GM21367 (cell line): ENCODE results near the gene KIFC1.

ENCODE experiments used
- ATAC-seq: cut with Tn5 transposase; IDR thresholded peaks from one replicate; pipeline ENCODE4 v1.9.1; 2021; ENCODE audit not compliant: unreplicated experiment

Gene KIFC1

DNA sequence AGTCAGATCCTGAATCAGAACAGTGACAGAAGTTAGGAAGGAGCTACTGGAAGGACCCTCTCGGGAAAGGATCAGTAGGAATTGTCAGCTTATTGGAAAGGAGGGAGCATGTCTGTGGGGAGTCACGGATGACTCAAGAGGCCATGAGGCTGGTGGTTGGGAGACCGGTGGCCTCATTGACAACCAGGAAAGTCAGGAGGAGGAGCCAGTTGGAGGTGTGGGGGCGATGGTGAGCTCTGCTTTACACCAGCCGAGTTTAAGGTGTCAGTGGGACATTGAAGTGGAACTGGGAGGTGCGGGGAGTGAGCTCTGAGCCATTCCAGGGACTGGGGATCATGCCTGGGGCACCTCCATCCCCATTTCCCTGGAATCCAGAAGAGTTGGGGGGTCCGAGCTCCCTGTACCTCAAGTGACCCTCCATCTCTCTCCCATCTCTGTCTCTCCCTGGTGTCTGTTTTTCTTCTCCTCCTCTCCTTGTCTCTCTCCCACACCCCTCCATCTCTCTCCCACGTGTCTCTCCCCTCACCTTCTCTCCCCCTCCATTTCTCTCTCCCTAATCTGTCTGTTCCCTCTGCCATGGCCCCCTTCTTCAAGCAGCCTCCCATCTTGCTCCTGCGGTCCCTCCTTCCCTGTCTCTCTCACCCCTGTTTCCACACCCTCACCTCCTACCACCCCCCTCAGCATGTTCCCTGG lies 48.5 kb downstream of the KIFC1 start:
- ATAC-seq = no peak

DNA sequence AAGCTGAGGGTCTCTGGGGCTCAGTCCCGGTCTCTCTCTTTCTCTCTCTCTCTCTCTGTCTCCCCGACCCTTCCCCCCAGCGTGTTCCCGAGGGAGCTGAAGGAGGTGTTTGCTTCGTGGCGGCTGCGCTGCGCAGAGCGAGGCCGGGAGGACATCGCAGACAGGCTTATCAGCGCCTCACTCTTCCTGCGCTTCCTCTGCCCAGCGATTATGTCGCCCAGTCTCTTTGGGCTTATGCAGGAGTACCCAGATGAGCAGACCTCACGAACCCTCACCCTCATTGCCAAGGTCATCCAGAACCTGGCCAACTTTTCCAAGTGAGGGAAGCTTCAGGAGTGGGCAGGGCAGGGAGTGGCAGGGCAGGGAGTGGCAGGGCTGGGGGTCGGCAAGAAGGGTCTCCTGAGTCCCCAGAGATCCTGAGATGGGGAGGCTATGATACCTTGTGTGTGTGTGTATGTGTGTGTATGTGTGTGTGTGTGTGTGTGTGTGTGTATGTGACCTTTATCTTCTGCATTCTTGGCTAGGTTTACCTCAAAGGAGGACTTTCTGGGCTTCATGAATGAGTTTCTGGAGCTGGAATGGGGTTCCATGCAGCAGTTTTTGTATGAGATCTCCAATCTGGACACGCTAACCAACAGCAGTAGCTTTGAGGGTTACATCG lies 49.2 kb downstream of the KIFC1 start:
- no peak for ATAC-seq

DNA sequence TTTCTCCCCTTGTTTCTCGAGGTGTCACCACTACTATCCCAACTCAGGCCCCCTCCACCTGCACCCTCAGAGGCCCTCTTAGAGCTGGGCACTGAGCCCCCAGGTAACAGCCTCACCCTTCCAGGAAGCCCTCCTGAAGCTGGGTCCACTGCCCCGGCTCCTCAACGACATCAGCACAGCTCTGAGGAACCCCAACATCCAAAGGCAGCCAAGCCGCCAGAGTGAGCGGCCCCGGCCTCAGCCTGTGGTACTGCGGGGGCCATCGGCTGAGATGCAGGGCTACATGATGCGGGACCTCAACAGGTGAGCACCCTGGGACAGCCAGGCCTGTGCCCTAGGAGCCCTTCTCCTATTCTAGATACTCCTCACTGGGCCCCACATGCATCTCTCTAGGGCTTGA lies 49.8 kb downstream of the KIFC1 start:
- no peak for ATAC-seq

DNA sequence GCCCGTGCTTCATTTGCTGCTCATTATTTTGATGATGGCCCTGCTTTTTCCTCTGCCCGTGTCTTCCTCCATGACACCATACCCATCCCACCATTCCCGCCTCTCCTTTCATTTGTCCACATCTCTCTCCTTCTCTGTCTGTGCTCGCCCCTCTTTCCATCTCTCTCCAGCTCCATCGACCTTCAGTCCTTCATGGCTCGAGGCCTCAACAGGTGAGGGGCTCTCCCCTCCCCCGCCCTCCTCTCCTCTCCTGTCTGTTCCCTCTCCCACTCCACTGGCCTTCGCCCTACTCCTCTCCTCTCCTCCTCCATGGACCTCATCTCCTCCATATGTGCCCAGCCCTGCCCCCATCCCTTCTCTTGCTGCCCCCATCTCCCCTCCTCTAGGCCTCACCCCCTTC lies 50.7 kb downstream of the KIFC1 start:
- no peak for ATAC-seq

DNA sequence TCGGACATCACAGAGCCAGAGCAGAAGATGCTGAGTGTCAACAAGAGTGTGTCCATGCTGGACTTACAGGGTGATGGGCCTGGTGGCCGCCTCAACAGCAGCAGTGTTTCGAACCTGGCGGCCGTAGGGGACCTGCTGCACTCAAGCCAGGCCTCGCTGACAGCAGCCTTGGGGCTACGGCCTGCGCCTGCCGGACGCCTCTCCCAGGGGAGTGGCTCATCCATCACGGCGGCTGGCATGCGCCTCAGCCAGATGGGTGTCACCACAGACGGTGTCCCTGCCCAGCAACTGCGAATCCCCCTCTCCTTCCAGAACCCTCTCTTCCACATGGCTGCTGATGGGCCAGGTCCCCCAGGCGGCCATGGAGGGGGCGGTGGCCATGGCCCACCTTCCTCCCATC lies 51.4 kb downstream of the KIFC1 start:
- ATAC-seq = no peak

DNA sequence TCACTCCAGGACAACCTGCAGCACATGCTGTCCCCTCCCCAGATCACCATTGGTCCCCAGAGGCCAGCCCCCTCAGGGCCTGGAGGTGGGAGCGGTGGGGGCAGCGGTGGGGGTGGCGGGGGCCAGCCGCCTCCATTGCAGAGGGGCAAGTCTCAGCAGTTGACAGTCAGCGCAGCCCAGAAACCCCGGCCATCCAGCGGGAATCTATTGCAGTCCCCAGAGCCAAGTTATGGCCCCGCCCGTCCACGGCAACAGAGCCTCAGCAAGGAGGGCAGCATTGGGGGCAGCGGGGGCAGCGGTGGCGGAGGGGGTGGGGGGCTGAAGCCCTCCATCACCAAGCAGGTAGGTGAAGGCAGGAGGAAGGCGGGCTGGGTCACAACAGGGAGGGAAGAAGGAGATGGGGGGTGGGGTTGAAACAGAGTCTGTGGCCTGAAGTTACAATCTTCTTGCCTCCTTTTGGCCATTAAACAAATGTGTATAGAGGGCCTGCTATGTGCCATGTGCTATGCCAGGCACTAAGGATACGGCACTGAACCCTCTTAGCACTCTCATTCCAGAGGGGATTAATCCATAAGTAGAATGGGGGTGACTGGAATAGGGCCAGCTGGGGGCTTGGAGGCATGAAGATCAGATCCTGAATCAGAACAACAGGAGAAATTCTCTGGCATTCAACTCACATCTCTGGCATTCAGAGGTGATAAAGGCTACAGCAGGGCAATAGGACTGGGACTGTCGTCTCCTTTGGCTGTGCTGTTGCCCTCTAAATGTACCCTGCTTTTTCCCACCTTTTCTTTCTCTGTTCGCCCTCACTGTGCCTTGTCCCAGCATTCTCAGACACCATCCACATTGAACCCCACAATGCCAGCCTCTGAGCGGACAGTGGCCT lies 52.2 kb downstream of the KIFC1 start:
- no peak for ATAC-seq

DNA sequence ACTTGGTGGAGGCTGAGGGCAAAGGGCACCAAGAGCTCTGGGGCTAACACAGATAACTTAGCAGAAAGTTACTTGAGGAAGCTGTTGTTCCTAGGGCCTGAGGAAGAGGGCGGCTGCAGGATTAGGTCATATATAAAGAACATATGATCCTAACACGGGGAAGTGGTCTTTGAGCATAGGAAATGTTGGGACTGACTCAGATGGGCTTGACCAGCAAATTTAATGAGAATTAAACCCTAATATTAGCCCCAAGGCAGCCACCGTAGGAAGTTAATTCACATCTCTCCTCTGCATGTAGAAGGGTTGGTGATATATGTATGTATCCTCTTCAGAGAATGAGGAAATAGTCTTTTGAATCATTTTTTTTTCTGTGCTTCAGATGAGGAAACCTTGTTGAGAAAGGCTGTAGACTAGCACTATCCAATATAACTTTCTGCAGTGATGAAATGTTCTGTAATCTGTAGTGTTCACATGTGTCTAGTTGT lies 53.5 kb downstream of the KIFC1 start:
- ATAC-seq = no peak

DNA sequence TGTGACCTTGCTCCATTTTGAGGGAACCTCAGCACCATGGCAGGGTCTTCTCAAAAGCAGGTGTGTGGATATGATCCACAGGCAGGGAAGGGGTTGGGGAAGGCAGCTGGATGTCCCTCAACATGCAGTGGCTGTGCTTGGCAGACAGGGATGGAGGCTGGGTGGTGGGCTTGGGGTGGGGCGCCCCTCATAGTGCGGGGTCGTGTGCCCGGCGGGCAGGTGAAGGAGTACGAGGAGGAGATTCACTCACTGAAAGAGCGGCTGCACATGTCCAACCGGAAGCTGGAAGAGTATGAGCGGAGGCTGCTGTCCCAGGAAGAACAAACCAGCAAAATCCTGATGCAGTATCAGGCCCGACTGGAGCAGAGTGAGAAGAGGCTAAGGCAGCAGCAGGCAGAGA lies 54.7 kb downstream of the KIFC1 start:
- ATAC-seq = no peak

DNA sequence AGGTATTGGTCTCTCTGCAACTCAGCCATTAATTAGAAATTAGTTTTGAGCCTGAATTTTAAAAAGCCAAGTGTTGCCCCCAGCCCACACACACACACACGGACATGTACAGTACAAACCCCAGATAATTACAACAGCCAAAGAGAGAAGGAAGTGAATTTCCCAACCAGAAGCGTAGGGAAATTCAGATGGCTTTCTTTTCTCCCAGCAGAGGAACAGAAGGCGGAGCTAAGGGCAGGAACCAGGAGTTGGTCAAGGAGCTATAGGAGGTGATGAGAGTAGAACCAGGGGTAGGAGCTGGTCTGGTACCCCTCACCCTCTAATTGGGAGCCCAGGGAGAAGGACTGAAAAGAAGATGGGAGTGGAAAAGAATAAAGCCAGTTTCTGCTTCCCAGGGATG lies 58.8 kb downstream of the KIFC1 start:
- no peak for ATAC-seq

DNA sequence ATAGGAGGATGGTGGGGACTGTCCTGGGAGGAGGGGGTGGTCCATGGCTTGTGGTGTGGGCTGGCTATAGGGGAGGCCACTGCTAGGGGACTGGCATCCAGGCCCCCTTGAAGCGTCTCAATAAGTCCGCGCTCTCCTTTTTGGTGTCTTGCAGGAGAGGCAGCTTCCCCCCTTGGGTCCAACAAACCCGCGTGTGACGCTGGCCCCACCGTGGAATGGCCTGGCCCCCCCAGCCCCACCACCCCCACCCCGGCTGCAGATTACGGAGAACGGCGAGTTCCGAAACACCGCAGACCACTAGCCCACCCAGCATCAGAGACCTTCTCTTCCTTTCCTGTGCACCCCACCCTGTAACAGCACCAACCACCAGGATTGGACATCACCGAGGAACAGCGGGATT lies 60.0 kb downstream of the KIFC1 start:
- ATAC-seq = no peak

DNA sequence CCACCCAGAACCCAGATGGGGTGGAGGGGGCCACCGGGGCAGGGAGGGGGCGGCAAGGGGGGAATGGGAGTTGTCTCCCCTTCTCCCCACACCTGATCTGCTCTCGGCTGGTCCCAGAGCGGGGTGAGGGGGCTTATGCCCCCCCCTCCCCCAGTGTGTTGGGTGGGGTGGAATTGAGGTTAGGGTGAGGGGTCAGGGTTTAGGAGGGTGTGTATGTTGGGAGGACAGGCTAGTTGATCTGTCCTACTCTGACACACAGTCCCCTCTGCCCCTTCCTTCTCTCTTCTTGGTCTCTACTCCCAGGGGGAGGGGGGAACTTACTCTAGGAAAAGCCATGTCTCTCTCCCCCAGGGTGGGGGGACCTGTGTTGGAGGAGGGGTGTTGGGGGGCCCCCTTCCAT lies 60.9 kb downstream of the KIFC1 start:
- no peak for ATAC-seq

DNA sequence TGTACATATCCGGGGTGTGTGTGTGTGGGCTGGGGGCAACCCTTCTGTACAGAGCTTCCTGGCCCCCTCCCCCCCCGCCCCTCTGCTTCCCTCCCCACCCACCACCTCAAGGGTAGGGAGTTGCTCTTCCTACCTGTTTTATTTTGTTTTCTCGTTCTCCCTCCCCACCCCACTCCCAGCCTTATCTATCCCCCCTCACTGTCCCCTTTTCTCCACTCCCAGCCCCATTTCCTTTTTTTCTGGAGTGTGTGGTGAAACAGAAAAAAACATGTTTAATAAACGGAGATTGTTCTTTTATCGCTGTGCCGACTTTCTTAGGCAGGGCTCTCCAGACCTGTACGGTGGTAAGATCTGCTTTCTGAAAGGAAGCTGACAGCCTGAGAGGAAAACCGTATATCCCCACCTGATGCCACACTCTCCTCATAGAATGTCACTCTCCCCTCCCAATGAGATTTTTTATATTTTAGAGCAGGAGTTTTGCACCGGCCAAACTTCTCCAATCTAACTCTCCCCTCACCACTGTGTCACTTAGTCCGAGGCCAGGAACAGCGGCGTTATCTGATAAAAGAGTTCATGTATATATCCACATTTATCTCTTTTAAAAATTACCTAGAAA lies 61.9 kb downstream of the KIFC1 start:
- ATAC-seq = no peak

DNA sequence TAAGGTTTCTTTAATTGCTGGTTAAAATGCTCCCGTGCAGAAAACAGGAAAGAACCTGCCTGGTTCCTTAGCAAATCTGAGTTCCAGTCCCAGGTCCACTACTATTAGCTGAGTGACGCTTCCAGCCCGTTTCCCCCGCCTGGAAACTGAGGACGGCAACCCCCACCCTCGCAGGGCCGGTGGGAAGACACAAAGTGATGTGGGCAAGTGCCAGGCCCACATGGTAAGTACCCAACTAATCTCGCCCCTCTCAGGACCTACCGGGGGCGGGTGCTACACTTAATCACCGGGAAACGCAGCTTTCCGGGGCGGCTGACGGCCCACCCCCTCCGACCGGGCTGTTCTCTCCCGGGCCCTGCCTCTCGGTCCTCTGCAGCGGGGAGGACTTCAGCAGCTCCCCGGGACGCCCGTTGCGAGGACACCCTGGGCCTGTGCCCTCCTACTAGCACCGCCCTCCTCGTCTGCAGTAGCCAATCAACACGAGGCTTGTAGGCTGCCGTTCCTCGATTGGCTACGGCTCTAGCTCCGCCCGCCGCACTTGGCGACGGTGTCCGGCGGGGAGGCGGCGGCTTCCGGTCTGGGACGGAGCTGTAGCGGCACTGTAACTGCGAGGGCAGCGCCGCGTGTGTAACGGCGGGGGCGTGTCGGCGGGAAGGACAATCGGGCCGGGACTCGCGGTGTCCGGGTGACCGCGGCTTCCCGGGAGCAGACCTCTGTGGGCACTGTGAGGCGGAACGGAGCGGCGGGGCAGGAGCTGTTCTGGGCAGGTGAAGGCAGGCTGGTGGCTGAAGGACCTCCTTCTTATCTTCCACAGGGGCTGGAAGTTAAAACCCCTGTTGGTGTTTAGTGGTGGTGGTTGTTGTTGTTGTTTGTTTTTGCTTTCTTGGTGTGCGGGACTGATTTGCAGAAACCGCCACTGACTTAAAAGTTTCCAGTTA lies 62.7 kb downstream of the KIFC1 start, which contains the start of gene ZBTB9:
ZBTB9 (plus strand) TSS at position 568 of the 938 bp plus-strand sequence. CDS start 525 bp downstream, outside the sequence.
- peak; percentile 90 for ATAC-seq

DNA sequence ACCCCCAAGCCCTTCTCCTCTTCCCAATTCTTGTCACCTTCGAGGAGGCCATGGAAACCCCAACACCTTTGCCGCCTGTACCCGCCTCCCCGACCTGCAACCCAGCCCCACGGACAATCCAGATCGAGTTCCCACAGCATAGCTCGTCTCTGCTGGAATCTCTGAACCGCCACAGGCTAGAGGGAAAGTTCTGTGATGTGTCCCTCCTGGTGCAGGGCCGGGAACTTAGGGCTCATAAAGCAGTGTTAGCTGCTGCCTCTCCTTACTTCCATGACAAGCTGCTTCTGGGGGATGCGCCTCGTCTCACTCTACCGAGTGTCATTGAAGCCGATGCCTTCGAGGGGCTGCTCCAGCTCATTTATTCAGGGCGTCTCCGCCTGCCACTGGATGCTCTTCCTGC lies 63.4 kb downstream of the KIFC1 start:
- no peak for ATAC-seq

DNA sequence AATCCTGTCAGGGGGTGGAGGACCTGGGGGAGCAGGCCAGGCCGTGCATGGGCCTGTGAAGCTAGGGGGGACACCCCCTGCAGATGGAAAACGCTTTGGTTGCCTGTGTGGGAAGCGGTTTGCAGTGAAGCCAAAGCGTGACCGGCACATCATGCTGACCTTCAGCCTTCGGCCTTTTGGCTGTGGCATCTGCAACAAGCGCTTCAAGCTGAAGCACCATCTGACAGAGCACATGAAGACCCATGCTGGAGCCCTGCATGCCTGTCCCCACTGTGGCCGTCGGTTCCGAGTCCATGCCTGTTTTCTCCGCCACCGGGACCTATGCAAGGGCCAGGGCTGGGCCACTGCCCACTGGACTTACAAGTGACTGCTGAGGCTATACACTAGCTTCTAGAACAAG lies 64.5 kb downstream of the KIFC1 start:
- ATAC-seq = no peak

DNA sequence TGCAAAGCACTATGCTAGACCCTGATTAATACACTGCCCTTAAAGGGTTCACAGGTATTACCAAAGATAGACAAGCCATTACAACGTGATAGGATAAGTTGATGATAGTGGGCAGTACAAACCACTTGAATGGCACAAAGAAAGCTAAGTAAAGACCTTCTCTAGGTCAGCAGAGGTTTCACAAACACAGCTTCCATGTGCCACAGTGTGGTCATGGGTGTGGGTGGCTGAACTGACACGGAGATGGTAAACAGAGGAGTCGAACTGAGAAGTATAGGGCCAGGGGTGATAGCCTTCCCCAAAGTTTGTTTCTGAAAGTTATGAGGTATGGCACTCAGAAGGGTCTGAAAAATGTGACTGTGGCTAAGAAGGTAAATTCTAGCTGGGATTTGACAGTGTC lies 67.1 kb downstream of the KIFC1 start:
- no peak for ATAC-seq

DNA sequence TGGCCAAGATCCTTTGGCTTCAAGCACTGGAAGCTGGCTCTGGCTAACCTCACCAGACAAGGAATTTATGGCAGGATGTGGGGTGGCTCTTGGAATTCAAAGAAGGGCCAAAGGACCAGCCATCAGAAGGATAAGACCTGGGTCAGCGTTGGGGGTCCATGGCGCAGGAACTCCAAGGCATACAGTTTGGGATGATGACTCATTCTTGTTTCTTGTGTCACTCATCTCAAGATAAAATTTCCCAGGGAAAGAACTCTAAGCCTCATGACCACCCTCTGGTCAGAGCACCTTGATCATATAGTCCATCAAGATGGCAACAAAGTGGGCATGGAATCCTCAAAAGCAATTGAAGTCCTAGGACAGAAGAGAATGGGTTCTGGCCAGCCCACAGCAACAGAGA lies 67.6 kb downstream of the KIFC1 start:
- no peak for ATAC-seq
